ENCODE data around the gene APOBEC3C. TPM values are rescaled to one million over a fixed set of nuclear protein-coding genes. Genes with fewer than 3 reads are reported as not detected.
"Not testable (repeated sequence)": the region's sequence is repeated elsewhere in the genome, so short reads cannot be mapped to it uniquely, and the experiment has no call there.

Gene APOBEC3C
- total RNA-seq, 1 experiment from 2014 or later = 11.2 TPM

- DNase-seq (ENCODE audit: low read depth) = peak; percentile 24
Measured at GRCh38 chr22:39020021-39020651, 6.1 kb downstream of the APOBEC3C start.

GRCh38 chr22:39021552-39022250 is 7.6 kb downstream of the APOBEC3C start:
- no peak for DNase-seq (ENCODE audit: low read depth)

- DNase-seq (ENCODE audit: low read depth) = no peak
Measured at GRCh38 chr22:39024519-39025308, 10.7 kb downstream of the APOBEC3C start.

GRCh38 chr22:39026509-39027150 is 12.6 kb downstream of the APOBEC3C start:
- DNase-seq (ENCODE audit: low read depth) = no peak

- no peak for DNase-seq (ENCODE audit: low read depth)
Measured at GRCh38 chr22:39027717-39028116, 13.7 kb downstream of the APOBEC3C start.

- DNase-seq (ENCODE audit: low read depth) = no peak
Measured at GRCh38 chr22:39028281-39028680, 14.2 kb downstream of the APOBEC3C start.

GRCh38 chr22:39029227-39029626 is 15.2 kb downstream of the APOBEC3C start:
- DNase-seq (ENCODE audit: low read depth) = no peak

- no peak for DNase-seq (ENCODE audit: low read depth)
Measured at GRCh38 chr22:39030705-39031104, 16.6 kb downstream of the APOBEC3C start.

- DNase-seq (ENCODE audit: low read depth) = not testable (repeated sequence)
Measured at GRCh38 chr22:39031434-39032295, 17.6 kb downstream of the APOBEC3C start.

GRCh38 chr22:39037071-39037470 is 23.0 kb downstream of the APOBEC3C start:
- not testable (repeated sequence) for DNase-seq (ENCODE audit: low read depth)

GRCh38 chr22:39039306-39040126 is 25.5 kb downstream of the APOBEC3C start:
- DNase-seq (ENCODE audit: low read depth) = no peak

- DNase-seq (ENCODE audit: low read depth) = not testable (repeated sequence)
Measured at GRCh38 chr22:39040155-39040537, 26.1 kb downstream of the APOBEC3C start.

- peak; percentile 75 for DNase-seq (ENCODE audit: low read depth)
Measured at GRCh38 chr22:39040538-39041296, 26.7 kb downstream of the APOBEC3C start, which contains the start of gene APOBEC3F. APOBEC3F (plus strand) TSS chr22:39040864; CDS start chr22:39040961, 97 bp downstream.

GRCh38 chr22:39041908-39042307 is 27.9 kb downstream of the APOBEC3C start:
- DNase-seq (ENCODE audit: low read depth) = no peak

GRCh38 chr22:39043063-39043462 is 29.0 kb downstream of the APOBEC3C start:
- not testable (repeated sequence) for DNase-seq (ENCODE audit: low read depth)

GRCh38 chr22:39045136-39045535 is 31.1 kb downstream of the APOBEC3C start:
- DNase-seq (ENCODE audit: low read depth) = not testable (repeated sequence)

- not testable (repeated sequence) for DNase-seq (ENCODE audit: low read depth)
Measured at GRCh38 chr22:39049486-39049885, 35.4 kb downstream of the APOBEC3C start.

- DNase-seq (ENCODE audit: low read depth) = not testable (repeated sequence)
Measured at GRCh38 chr22:39051844-39052495, 37.9 kb downstream of the APOBEC3C start.

GRCh38 chr22:39055658-39056057 is 41.6 kb downstream of the APOBEC3C start:
- DNase-seq (ENCODE audit: low read depth) = no peak

All from RPMI7951 (cell line).